Stimulated activated CD8-positive, alpha-beta memory T cell treated with anti-CD3 and anti-CD28 coated beads, Interleukin-7, amount 100 ng/mL, for 24 hours (primary cell): Measurements from ENCODE around the gene CEMIP.
A peak's percentile ranks its signal among the peaks of the same experiment; 100 is the strongest.

Experiments
- DNase-seq: peaks from one replicate; pipeline ENCODE4 v3.0.0-alpha.2; 2020; ENCODE audit warnings: low read depth

CEMIP gene

DNA sequence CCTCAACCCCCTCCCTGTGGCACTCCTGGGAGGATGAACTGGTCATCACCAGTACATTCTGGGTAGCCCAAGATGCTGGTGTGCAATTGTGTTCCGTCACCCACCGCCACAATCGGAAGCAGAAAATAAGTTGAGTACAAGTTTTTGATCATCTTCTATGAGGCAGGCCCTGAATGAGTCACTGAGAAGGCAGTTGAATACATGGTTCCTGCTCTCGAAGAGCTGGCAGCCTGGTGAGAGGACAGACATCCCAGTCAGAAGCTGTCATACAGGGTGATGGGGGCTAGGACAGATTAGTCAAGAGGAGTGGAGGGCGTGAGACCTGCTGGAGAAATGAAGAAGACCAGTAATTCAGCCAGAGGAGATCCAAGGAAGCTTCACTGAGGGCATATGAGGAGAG, 6.2 kb downstream of the CEMIP start:
- no peak for DNase-seq

GRCh38 chr15:80785811-80786354, 6.7 kb downstream of the CEMIP start:
- no peak for DNase-seq

- DNase-seq, result no peak
Measured at GRCh38 chr15:80787316-80787715, 8.1 kb downstream of the CEMIP start.

DNA sequence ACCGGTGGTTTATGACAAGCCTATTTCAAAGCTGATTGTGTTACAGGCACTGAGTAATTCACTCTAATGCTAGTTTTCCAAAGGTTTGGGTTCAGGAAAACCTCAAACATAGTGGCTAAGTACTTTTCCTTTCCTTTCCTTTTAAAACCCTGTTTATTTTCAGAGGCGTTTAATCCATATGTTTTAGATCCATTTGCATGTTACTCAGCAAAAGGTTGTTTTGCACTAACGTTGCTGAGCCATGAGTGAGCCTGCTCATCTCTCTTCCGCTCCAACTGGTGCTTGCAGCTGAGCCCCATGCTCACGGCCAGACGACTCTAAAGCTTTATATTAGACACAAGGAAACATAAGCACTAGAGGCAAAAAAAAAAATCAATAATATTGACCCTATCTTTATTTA, 9.4 kb downstream of the CEMIP start:
- no peak for DNase-seq

DNA sequence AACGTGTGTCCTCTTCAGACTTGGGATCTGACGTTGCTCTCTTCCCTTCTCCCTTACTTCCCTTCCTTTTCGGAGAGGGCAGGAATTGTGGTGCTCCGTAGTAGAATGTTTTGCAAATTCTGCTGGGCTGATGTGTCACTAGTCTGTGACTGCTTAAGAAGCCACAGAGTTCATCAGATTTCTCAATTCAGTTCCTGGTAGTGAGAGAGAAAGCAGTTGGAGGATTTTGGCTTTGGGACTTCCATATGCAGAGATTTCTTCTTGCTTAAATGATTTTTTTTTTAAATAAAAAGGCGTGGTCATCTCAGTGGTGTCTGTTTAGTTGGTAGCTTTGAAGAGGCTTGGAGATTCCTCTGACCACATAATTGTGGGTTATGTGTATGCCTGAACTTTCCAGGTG, 10.1 kb downstream of the CEMIP start:
- DNase-seq, result no peak

GRCh38 chr15:80789796-80790195, 10.6 kb downstream of the CEMIP start:
- no peak for DNase-seq

DNA sequence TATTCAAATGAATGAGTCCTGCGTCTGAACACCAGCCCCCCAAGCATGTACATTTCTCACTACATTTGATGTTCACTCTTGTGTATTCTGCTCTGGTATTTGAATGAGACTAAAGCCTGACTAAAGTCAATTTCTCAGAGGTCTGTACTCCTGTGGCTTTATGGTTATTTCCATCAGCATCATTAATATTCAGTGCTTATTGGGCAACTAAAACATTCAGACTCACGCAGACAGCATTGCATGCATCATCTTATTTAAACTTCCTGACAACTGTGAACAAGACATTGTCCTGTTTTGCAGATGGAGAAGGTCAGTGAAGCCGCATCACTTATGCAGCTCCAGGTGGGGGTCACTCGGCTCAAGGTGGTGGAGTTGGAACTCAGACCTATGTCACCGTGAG, 11.1 kb downstream of the CEMIP start:
- no peak for DNase-seq

GRCh38 chr15:80791004-80791403, 11.8 kb downstream of the CEMIP start:
- no peak for DNase-seq

- no peak for DNase-seq
Measured at GRCh38 chr15:80796407-80796806, 17.2 kb downstream of the CEMIP start.

GRCh38 chr15:80798911-80799310, 19.7 kb downstream of the CEMIP start:
- DNase-seq, result no peak

DNA sequence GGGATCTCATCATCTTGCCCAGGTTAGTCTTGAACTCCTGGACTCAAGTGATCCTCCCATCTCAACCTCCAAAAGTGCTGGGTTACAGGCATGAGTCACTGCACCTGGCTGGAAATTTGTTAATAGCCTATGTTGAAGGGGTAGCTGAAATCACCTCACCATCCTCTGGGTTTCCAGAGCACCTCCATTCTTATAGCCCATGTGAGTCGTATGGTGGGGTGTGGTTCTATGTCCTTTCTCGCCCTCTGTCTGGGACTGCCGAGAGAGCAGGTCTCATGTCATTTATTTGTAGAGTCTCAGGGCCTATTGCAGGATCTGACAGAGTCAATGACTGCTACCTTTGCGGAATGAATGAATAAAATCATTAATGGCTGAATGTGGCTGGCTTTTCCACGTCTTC, 20.9 kb downstream of the CEMIP start:
- no peak for DNase-seq

GRCh38 chr15:80801891-80802680, 22.9 kb downstream of the CEMIP start:
- no peak for DNase-seq

GRCh38 chr15:80803580-80804525, 24.7 kb downstream of the CEMIP start:
- DNase-seq, result peak; percentile 7

DNA sequence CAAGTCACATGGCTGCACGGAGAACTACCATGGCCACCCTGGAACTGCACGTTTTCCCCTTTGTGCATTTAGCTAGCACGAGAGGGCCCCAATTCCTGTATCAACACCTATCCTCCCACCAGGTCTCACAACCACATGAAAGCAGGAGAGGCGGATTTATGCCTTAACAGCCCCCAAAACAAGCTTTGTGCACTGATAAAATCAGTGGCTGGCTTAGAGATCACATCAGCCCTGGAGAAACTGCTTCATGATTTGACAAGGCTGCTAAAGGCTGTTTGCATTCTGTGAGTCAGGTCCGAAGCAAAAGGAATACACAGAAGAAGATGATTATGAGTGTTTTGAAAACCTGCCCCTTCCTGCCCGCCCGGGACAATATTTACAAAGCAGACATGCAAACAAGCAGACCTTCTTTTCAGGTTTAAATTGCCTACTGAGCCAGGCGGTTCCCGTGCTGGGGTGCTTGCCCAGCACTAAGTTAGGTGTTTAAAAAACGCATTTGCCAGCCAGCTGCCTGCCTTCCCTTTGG, 25.9 kb downstream of the CEMIP start:
- no peak for DNase-seq

GRCh38 chr15:80811781-80812315, 32.7 kb downstream of the CEMIP start:
- DNase-seq, result no peak

GRCh38 chr15:80815106-80815505, 35.9 kb downstream of the CEMIP start:
- DNase-seq, result no peak

DNA sequence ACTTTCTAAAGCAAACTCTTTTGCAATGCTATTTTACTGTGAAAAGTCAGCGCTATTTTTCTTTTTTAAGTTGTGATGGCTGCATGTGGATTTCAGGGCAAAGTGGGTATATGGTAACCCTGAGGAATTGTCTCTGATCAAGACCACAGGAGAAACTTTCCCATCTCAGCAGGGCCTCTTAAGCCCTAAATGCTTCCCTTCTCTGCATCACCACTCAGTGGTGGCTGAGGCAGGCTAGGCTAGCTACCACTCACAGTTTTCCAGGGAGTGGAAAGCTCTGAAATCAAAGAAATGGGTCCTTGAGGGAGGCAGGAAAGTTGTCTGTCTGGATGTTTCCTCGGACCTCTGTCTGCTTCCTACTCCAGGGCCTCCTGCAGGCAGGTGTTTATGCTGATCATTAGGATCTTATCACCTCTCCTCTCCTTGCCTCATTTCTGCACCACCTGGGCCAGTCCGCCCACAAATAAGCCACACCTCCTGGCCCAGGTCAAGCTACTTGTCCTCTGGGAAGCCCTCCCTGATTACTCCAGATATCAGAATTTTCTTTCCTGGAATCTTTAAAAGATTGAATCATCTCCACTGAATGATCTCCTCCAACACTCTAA, 37.0 kb downstream of the CEMIP start:
- no peak for DNase-seq

GRCh38 chr15:80816936-80817335, 37.8 kb downstream of the CEMIP start:
- no peak for DNase-seq

GRCh38 chr15:80817901-80818300, 38.7 kb downstream of the CEMIP start:
- no peak for DNase-seq

DNA sequence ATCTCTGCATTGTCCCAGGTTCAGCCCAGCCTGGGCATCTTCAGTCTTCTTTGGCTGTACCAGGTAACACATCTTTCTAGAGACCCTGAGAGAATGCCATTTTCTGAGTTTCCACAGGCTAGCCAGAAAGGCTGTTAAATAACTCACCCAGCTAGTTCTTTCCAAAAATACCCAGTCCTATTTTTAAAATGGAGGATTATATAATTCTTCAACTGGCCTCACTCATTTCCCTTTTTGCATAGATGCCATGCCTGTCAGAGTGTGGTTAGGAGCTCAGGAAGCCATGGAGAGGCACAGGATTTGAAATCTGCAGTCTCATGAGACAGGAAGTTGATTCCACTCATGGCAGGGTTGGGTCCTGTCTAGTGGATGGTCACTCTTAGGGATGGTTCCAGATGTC, 39.8 kb downstream of the CEMIP start:
- no peak for DNase-seq

- DNase-seq, result no peak
Measured at GRCh38 chr15:80820092-80820491, 40.9 kb downstream of the CEMIP start.

DNA sequence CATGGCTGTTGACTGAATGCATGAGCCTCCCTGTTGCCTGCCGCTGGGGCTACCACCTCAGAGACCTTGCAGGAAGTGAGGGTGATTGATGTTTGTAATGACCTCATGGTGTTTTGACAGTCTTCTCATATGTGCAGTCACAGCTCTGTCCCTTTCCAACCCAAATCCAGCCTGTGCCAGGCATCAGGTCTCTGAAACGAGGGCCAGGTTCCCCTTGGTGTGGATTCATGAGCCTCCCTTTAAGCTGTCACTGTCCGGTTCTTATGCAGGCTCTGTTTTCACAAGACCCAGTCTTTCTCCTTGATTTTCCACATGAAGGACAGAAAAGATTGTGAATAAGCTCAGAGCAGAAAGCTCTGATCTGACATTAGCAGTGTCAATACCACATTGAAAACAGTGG, 43.1 kb downstream of the CEMIP start:
- DNase-seq, result no peak
